Endodermal cell (in vitro differentiated cells): ENCODE results near the gene DLGAP1. TPM values are rescaled to one million over a fixed set of nuclear protein-coding genes. Genes with fewer than 3 reads are reported as not detected.
A peak's percentile ranks its signal among the peaks of the same experiment; 100 is the strongest.

Experiments
- DNase-seq: peaks from one replicate; pipeline ENCODE4 v3.0.0-alpha.2; 2017
- H3K27ac ChIP-seq: 2 replicates; pipeline ENCODE4 v1.5.1; 2013; ENCODE audit warnings: mild to moderate bottlenecking, low read depth, low read length, moderate library complexity
- H3K27me3 ChIP-seq: 2 replicates; pipeline ENCODE4 v1.6.1; 2013; ENCODE audit warnings: mild to moderate bottlenecking, low read length, moderate library complexity; ENCODE audit not compliant: insufficient read depth, control insufficient read depth, poor library complexity, severe bottlenecking
- H3K36me3 ChIP-seq: 2 replicates; pipeline ENCODE4 v1.7.0; 2013; ENCODE audit warnings: mild to moderate bottlenecking, low read length, moderate library complexity; ENCODE audit not compliant: control insufficient read depth, insufficient read depth
- H3K4me1 ChIP-seq: one replicate; pipeline ENCODE4 v1.7.0; 2013; ENCODE audit warnings: low read length; ENCODE audit not compliant: control insufficient read depth, insufficient read depth
- H3K4me3 ChIP-seq: 2 replicates; pipeline ENCODE4 v1.5.1; 2013; ENCODE audit warnings: mild to moderate bottlenecking, low read length, moderate library complexity
- H3K9ac ChIP-seq: 2 replicates; pipeline ENCODE4 v1.6.1; 2013; ENCODE audit warnings: mild to moderate bottlenecking, low read length, moderate library complexity; ENCODE audit not compliant: poor library complexity, severe bottlenecking; ENCODE audit errors: extremely low read depth
- H3K9me3 ChIP-seq: 2 replicates; pipeline ENCODE4 v1.6.1; 2013; ENCODE audit warnings: mild to moderate bottlenecking, low read length, moderate library complexity; ENCODE audit not compliant: control insufficient read depth
- H3K27ac Mint-ChIP-seq: 2 replicates; pipeline ENCODE4 v1.8.0; 2020; ENCODE audit warnings: mixed read lengths
- H3K27me3 Mint-ChIP-seq: 2 replicates; pipeline ENCODE4 v1.8.0; 2021; ENCODE audit warnings: mild to moderate bottlenecking, mixed read lengths; ENCODE audit not compliant: insufficient read depth
- H3K36me3 Mint-ChIP-seq: 2 replicates; pipeline ENCODE4 v1.8.0; 2020; ENCODE audit warnings: low read depth, mixed read lengths
- H3K4me1 Mint-ChIP-seq: 2 replicates; pipeline ENCODE4 v1.8.0; 2020; ENCODE audit warnings: mixed read lengths
- H3K4me3 Mint-ChIP-seq: 2 replicates; pipeline ENCODE4 v1.8.0; 2020; ENCODE audit warnings: mild to moderate bottlenecking, moderate library complexity, mixed read lengths
- H3K9me3 Mint-ChIP-seq: 2 replicates; pipeline ENCODE4 v1.8.0; 2020; ENCODE audit warnings: mild to moderate bottlenecking, mixed read lengths
- WGBS, 2 experiments: methylation state at CpG; one replicate each; pipeline versions ENCODE4 v1.1.5 to v1.1.7; 2013; ENCODE audit warnings: missing lambda C conversion rate in 2 of 2, mixed read lengths in 1 of 2; ENCODE audit not compliant: insufficient coverage in 1 of 2, insufficient read length in 1 of 2; 5-methylcytosine and 5-hydroxymethylcytosine counted together
- total RNA-seq, 2 donors: library from RNA; stranded (reverse); fragmentation: NEBNext Ultra II Directional in 1 of 2; extraction: Animal tissue kit (Norgen Biotek cat#: 25700) in 1 of 2; gene quantifications; 2 replicates in 1 of 2; 3 replicates in 1 of 2; pipeline ENCODE4 v1.2.1, GENCODE V29; 2021
- TF ChIP-seq, protein P1 (sequence below): fragments of 200-600 bp; sonication (generic); conservative IDR thresholded peaks from 2 replicates; pipeline ENCODE4 v1.5.0; 2021; ENCODE audit warnings: antibody characterized with exemption, mild to moderate bottlenecking

The DLGAP1 gene
- total RNA-seq, 2 donors from 2014 or later: 11.5 to 21.5 TPM

GRCh38 chr18:3870914-3871313, 584.2 kb downstream of the DLGAP1 start:
- no peaks in the 10 kb centered on the region for H3K36me3 Mint-ChIP-seq
- WGBS, 2 experiments: 95% methylated on average over 4 of the region's 4 CpGs; no CpG with 5 or more reads in 1 of the 2 experiments
- H3K27ac Mint-ChIP-seq: no peak overlapping the region
- Histone ChIP-seq H3K4me3 (no peak overlapping the region), H3K4me1 (peaks cover 6% of the 10 kb centered on the region), H3K9ac (no peak overlapping the region), H3K9me3 (no peaks in the 10 kb centered on the region), H3K36me3 (no peaks in the 10 kb centered on the region), H3K27ac (no peak overlapping the region), H3K27me3 (no peaks in the 10 kb centered on the region)
- no peak for DNase-seq
- H3K4me3 Mint-ChIP-seq: no peak overlapping the region
- no peaks in the 10 kb centered on the region for H3K27me3 Mint-ChIP-seq
- TF ChIP-seq, protein P1, sequence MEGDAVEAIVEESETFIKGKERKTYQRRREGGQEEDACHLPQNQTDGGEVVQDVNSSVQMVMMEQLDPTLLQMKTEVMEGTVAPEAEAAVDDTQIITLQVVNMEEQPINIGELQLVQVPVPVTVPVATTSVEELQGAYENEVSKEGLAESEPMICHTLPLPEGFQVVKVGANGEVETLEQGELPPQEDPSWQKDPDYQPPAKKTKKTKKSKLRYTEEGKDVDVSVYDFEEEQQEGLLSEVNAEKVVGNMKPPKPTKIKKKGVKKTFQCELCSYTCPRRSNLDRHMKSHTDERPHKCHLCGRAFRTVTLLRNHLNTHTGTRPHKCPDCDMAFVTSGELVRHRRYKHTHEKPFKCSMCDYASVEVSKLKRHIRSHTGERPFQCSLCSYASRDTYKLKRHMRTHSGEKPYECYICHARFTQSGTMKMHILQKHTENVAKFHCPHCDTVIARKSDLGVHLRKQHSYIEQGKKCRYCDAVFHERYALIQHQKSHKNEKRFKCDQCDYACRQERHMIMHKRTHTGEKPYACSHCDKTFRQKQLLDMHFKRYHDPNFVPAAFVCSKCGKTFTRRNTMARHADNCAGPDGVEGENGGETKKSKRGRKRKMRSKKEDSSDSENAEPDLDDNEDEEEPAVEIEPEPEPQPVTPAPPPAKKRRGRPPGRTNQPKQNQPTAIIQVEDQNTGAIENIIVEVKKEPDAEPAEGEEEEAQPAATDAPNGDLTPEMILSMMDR: no peak
- no peaks in the 10 kb centered on the region for H3K9me3 Mint-ChIP-seq
- H3K4me1 Mint-ChIP-seq: peaks cover 28% of the 10 kb centered on the region

DNA sequence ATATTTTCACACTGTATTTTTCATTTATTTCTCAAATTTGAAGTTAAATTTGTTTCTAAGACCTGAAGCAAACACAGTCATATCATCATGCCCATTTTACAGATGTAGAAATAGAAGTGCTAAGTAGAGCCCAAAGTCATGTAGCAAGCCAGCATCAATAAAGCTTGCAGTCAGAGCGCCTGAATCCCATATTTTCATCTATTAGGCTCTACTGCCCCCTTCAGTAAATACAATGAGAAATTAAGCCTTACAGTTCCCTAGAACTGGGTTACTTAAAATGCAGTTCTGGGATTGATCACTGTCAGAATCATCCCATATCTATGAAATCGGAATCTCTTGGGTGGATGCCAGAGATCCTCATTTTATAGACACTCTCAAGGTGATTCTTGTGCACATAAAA, 585.3 kb downstream of the DLGAP1 start:
- Mint-ChIP-seq H3K4me3 (no peak overlapping the region), H3K27me3 (no peaks in the 10 kb centered on the region), H3K9me3 (no peaks in the 10 kb centered on the region), H3K27ac (no peak overlapping the region), H3K36me3 (no peaks in the 10 kb centered on the region), H3K4me1 (peaks cover 28% of the 10 kb centered on the region)
- Histone ChIP-seq H3K27ac (no peak overlapping the region), H3K27me3 (no peaks in the 10 kb centered on the region), H3K36me3 (no peaks in the 10 kb centered on the region), H3K4me1 (peaks cover 6% of the 10 kb centered on the region), H3K4me3 (no peak overlapping the region), H3K9ac (no peak overlapping the region), H3K9me3 (no peaks in the 10 kb centered on the region)
- WGBS, 2 experiments: 64 to 65% methylated on average over 2 of the region's 2 CpGs
- TF ChIP-seq, protein P1: peak; percentile 78
- DNase-seq: no peak

GRCh38 chr18:3867864-3868311, 587.2 kb downstream of the DLGAP1 start:
- no peaks in the 10 kb centered on the region for H3K9me3 Mint-ChIP-seq
- H3K27ac Mint-ChIP-seq: no peak overlapping the region
- H3K4me3 Mint-ChIP-seq: no peak overlapping the region
- H3K27me3 Mint-ChIP-seq: no peaks in the 10 kb centered on the region
- no peak for DNase-seq
- TF ChIP-seq, protein P1: no peak
- no peak overlapping the region for H3K4me3 ChIP-seq
- H3K36me3 ChIP-seq: no peaks in the 10 kb centered on the region
- no peak overlapping the region for H3K27ac ChIP-seq
- 67 to 81% methylated on average over 3 to 8 of the region's 8 CpGs for WGBS, 2 experiments
- H3K9ac ChIP-seq: no peak overlapping the region
- peaks cover 20% of the 10 kb centered on the region for H3K4me1 Mint-ChIP-seq
- no peaks in the 10 kb centered on the region for H3K36me3 Mint-ChIP-seq
- H3K9me3 ChIP-seq: no peaks in the 10 kb centered on the region
- H3K4me1 ChIP-seq: peaks cover 6% of the 10 kb centered on the region
- no peaks in the 10 kb centered on the region for H3K27me3 ChIP-seq
